NT2/D1 (cell line): ENCODE measurements around the gene HAAO.

ENCODE experiments used
- YY1 ChIP-seq: IDR thresholded peaks from 2 replicates; pipeline ENCODE4 v1.6.1; 2011; ENCODE audit not compliant: insufficient read length, insufficient read depth
- ZNF274 ChIP-seq: IDR thresholded peaks from 2 replicates; pipeline ENCODE4 v1.6.1; 2011; ENCODE audit warnings: mild to moderate bottlenecking, low read depth, low read length

- TF ChIP-seq ZNF274 (no peak), YY1 (no peak)
Measured at GRCh38 chr2:42800981-42801380, 8.6 kb upstream of the HAAO start.
